ENCODE data around the gene JAKMIP3. TPM values are rescaled to one million over a fixed set of nuclear protein-coding genes. Genes with fewer than 3 reads are reported as not detected.
A peak's percentile ranks its signal among the peaks of the same experiment; 100 is the strongest.

The JAKMIP3 gene
- total RNA-seq, 3 donors from 2014 or later, result 0.16 to 1.3 (median 0.98) TPM

DNA sequence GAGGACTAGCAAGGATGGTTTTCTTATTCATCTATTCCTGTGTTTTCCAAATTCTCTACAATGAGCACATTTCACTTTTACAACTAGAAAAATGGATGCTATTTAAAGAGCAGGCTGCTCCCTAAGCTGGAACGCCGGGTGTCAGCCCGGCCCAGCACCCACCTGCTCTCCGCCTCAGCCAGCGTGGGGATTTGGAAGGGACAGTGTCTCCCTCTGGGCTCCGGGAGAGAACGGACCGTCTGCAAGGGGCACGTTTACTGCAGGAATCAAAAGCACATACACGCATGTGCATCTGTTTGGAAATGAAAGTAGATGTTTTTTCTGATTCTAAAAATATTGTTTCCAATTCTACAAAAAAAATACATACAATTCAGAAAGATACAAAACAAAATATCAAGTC, 2.3 kb upstream of the JAKMIP3 start:
- Histone ChIP-seq H3K36me3 (no peaks in the 10 kb centered on the region), H3K27ac (no peak overlapping the region), H3K4me1 (peaks cover 0 to 3% of the 10 kb centered on the region in 2 donors), H3K9me3 (no peaks in the 10 kb centered on the region), H3K4me3 (no peak overlapping the region), H3K27me3 (no peaks in the 10 kb centered on the region)
- TF ChIP-seq POLR2AphosphoS5 (IDR thresholded peaks at IDR 0.05) (no peak), POLR2A (IDR thresholded peaks at IDR 0.05) (no peak)
- TF ChIP-seq, protein P1, sequence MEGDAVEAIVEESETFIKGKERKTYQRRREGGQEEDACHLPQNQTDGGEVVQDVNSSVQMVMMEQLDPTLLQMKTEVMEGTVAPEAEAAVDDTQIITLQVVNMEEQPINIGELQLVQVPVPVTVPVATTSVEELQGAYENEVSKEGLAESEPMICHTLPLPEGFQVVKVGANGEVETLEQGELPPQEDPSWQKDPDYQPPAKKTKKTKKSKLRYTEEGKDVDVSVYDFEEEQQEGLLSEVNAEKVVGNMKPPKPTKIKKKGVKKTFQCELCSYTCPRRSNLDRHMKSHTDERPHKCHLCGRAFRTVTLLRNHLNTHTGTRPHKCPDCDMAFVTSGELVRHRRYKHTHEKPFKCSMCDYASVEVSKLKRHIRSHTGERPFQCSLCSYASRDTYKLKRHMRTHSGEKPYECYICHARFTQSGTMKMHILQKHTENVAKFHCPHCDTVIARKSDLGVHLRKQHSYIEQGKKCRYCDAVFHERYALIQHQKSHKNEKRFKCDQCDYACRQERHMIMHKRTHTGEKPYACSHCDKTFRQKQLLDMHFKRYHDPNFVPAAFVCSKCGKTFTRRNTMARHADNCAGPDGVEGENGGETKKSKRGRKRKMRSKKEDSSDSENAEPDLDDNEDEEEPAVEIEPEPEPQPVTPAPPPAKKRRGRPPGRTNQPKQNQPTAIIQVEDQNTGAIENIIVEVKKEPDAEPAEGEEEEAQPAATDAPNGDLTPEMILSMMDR (IDR thresholded peaks at IDR 0.05), result no peak
- intact Hi-C loops (cut with DNase I; ENCODE audit: low total_unique reads), result no loop called here
- DNase-seq (ENCODE audit: low spot score in 2 of 2), result no peak

DNA sequence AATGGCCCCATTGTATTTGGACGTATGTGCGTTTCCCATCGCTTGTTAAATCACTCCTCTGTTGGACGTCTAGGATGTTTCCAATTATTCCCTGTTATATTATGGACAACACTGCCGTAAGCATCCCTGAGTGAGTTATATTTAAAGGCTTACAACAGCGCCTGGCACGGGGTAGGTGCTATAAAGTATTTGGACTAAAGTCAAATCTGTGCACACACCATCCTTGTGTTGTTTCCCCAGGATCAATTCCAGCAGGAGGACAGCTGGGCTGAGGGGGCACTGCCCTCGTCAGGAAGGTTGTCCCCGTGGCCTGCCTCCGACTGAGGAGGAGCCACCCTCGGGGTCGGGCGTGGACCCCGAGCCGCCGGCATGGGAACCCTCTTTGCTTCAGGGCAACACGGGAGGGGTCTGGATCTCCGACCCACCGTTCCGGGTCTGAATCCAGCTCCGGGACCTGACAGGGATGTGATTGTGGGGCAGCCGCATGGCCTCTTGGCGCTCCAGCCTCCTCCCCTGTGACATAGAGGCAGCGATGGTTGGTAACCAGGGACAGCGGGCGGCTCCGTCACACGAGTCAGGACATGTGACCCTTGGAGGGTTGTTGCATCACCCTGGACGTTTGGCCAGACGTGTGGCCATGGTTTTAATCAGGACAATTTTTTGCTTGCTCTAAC, 1.5 kb upstream of the JAKMIP3 start:
- DNase-seq (ENCODE audit: low spot score in 2 of 2), result no peak
- no peaks in the 10 kb centered on the region for H3K9me3 ChIP-seq
- TF ChIP-seq, protein P1 (IDR thresholded peaks at IDR 0.05), result no peak
- TF ChIP-seq POLR2A (IDR thresholded peaks at IDR 0.05) (no peak), POLR2AphosphoS5 (IDR thresholded peaks at IDR 0.05) (no peak)
- H3K4me3 ChIP-seq, result no peak overlapping the region
- peaks cover 0 to 3% of the 10 kb centered on the region in 2 donors for H3K4me1 ChIP-seq
- no peaks in the 10 kb centered on the region for H3K36me3 ChIP-seq
- no peak overlapping the region for H3K27ac ChIP-seq
- intact Hi-C loops (cut with DNase I; ENCODE audit: low total_unique reads), result no loop called here
- no peaks in the 10 kb centered on the region for H3K27me3 ChIP-seq

DNA sequence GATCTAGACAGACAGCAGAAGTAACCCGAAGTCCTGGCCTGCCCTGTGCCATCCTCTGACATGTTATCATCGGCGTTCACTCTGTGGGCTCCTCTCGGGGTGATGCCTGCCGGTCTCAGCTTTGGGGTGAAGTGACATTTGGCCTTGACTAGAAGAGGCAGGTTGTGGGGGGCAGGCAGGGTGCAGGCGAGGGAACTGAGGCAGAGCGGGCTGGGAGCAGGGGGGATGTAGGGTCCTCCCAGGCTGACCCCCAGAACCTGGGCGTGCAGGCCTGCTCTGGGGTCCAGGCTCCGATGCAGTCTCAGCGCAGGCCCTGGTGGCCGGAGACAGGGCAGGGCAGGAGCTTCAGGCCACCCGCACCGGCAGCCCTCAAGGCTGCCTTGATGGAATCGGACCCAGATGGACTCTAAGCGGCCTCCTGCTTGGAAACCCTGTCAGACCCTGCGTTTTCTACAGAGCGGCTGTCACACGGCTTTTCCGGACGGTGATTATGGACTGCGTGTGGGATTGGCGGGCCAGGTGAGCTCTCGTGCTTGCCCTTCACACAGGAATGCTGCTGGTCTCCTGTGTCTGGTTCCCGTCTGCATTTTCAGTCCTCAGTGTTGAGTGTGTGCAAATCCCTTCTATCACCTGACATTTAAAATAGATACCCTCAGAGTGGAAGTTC, 842 bp upstream of the JAKMIP3 start:
- no peaks in the 10 kb centered on the region for H3K36me3 ChIP-seq
- peak overlapping the region; percentile 62 to 82 for H3K27ac ChIP-seq
- intact Hi-C loops (cut with DNase I; ENCODE audit: low total_unique reads), result no loop called here
- peak overlapping the region; percentile 39 to 74 (median 56) for H3K4me3 ChIP-seq
- no peaks in the 10 kb centered on the region for H3K9me3 ChIP-seq
- H3K4me1 ChIP-seq, result peaks cover 0 to 3% of the 10 kb centered on the region in 2 donors
- TF ChIP-seq POLR2A (IDR thresholded peaks at IDR 0.05) (no peak), POLR2AphosphoS5 (IDR thresholded peaks at IDR 0.05) (no peak)
- TF ChIP-seq, protein P1 (IDR thresholded peaks at IDR 0.05), result no peak
- DNase-seq (ENCODE audit: low spot score in 2 of 2), result no peak
- no peaks in the 10 kb centered on the region for H3K27me3 ChIP-seq

DNA sequence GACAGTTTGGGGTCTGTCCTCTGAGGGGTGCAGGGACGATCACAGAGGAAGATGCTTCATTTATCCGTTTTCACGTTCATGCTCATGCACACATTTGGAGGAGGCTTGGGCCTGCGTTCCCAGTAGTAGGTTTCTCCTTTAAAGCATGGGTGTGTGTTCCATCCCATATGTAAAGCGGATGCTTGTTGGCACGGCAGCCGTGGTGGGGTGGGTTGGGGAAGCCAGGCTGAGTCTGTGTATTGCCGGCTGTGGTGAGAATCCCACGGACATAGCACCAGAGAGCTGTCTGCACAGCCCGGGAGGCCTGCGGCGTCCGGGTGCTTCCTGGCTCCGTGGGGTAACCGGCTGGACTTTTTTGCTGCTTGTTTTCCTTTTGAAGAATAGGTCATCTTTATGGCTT, 440 bp downstream of the JAKMIP3 start:
- DNase-seq (ENCODE audit: low spot score in 2 of 2), result no peak
- Histone ChIP-seq H3K4me1 (peaks cover 0 to 3% of the 10 kb centered on the region in 2 donors), H3K4me3 (peak overlapping the region; percentile 39 to 74 (median 56)), H3K36me3 (no peaks in the 10 kb centered on the region), H3K9me3 (no peaks in the 10 kb centered on the region), H3K27ac (peak overlapping the region; percentile 62 to 82), H3K27me3 (no peaks in the 10 kb centered on the region)
- no peak for TF ChIP-seq POLR2A (IDR thresholded peaks at IDR 0.05)
- TF ChIP-seq, protein P1 (IDR thresholded peaks at IDR 0.05), result no peak
- no peak for TF ChIP-seq POLR2AphosphoS5 (IDR thresholded peaks at IDR 0.05)
- intact Hi-C loops (cut with DNase I; ENCODE audit: low total_unique reads), result no loop called here

DNA sequence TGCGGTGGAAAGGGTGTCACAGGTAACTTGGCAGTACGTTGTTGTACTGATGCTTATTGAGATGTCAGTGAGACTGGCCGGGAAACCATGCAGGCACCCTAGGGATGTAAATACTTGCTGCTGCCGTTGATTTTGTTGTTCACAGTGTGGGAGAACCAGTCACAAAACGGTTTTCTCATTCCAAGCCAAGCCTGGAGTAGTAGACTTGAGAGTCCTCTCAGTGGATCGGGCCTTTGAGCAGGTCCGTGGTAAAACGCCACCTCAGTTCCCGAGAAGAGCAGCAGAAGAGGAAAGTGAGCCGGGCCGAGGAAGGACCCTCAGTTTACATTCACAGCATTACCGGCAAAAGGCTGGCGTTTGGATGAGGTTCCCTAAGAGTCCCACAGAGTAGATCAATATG, 1.1 kb downstream of the JAKMIP3 start:
- Histone ChIP-seq H3K4me1 (peaks cover 0 to 3% of the 10 kb centered on the region in 2 donors), H3K27ac (peak overlapping the region in 1 of 2 donors; percentile 3), H3K27me3 (no peaks in the 10 kb centered on the region), H3K9me3 (no peaks in the 10 kb centered on the region), H3K36me3 (no peaks in the 10 kb centered on the region), H3K4me3 (peak overlapping the region in 2 of 3 donors; percentile 56 to 74)
- intact Hi-C loops (cut with DNase I; ENCODE audit: low total_unique reads), result no loop called here
- TF ChIP-seq POLR2AphosphoS5 (IDR thresholded peaks at IDR 0.05) (no peak), POLR2A (IDR thresholded peaks at IDR 0.05) (no peak)
- TF ChIP-seq, protein P1 (IDR thresholded peaks at IDR 0.05), result no peak
- no peak for DNase-seq (ENCODE audit: low spot score in 2 of 2)

Data from breast epithelium (tissue), 4 donors.